Stomach (tissue), 9 donors: ENCODE measurements around the gene RBM47. TPM values are rescaled to one million over a fixed set of nuclear protein-coding genes. Genes with fewer than 3 reads are reported as not detected.
"Not testable (repeated sequence)": the region's sequence is repeated elsewhere in the genome, so short reads cannot be mapped to it uniquely, and the experiment has no call there.

ENCODE experiments used
- DNase-seq, 2 donors: peaks; one replicate each; pipeline versions ENCODE4 v3.0.0 to v3.0.0-alpha.2; 2013 to 2019
- H3K27ac ChIP-seq, 5 donors: fragments of 200-600 bp in 4 of 5; sonication (generic) in 4 of 5; one replicate each; pipeline ENCODE4 v1.5.1; 2013 to 2019; ENCODE audit warnings: mild to moderate bottlenecking in 1 of 5, moderate library complexity in 1 of 5
- H3K27me3 ChIP-seq, 3 donors: fragments of 200-600 bp; sonication (generic); one replicate each; pipeline ENCODE4 v1.5.1; 2017 to 2019; ENCODE audit warnings: mixed run types in 1 of 3
- H3K36me3 ChIP-seq, 4 donors: fragments of 200-600 bp; sonication (generic); 1 replicate in 3 of 4; 2 replicates in 1 of 4; pipeline ENCODE4 v1.5.1; 2016 to 2019
- H3K4me1 ChIP-seq, 4 donors: fragments of 200-600 bp; sonication (generic); one replicate each; pipeline ENCODE4 v1.5.1; 2016 to 2019
- H3K4me3 ChIP-seq, 4 donors: fragments of 200-600 bp; sonication (generic) in 3 of 4; one replicate each; pipeline ENCODE4 v1.5.1; 2016 to 2019; ENCODE audit warnings: mild to moderate bottlenecking in 1 of 4
- H3K9me3 ChIP-seq, 4 donors: fragments of 200-600 bp; sonication (generic); one replicate each; pipeline ENCODE4 v1.5.1; 2016 to 2019
- CTCF ChIP-seq, 7 experiments: fragments of 450-650 bp in 4 of 7; fragments of 200-600 bp in 3 of 7; sonication (generic) in 3 of 7; IDR thresholded peaks; one replicate each; pipeline ENCODE4 v1.5.1; 2016 to 2019; ENCODE audit warnings: antibody characterized with exemption in 7 of 7, control low read depth in 2 of 7, mild to moderate bottlenecking in 1 of 7
- EP300 ChIP-seq: sonication (generic); formaldehyde crosslinking; IDR thresholded peaks from one replicate; pipeline ENCODE4 v1.6.1; 2017; ENCODE audit warnings: antibody characterized with exemption
- POLR2A ChIP-seq, 4 donors: fragments of 450-650 bp; IDR thresholded peaks; one replicate each; pipeline ENCODE4 v1.6.1; 2016; ENCODE audit warnings: antibody characterized with exemption in 4 of 4, control low read depth in 2 of 4, mild to moderate bottlenecking in 1 of 4, moderate library complexity in 1 of 4
- POLR2AphosphoS5 ChIP-seq, 3 donors: sonication (generic); formaldehyde crosslinking; IDR thresholded peaks; one replicate each; pipeline ENCODE4 v1.6.1; 2016; ENCODE audit warnings: antibody characterized with exemption in 3 of 3
- WGBS, 5 donors: extraction: QIAGEN DNeasy Blood & Tissue Kit in 3 of 5; methylation state at CpG; one replicate each; pipeline versions ENCODE4 v1.1.5 to v1.1.7; 2013 to 2018; 5-methylcytosine and 5-hydroxymethylcytosine counted together
- intact Hi-C: fragments of 100-400 bp; cut with DNase I; formaldehyde crosslinking; loops from one replicate; pipeline ENCODE4 v1.15.1; 2023; ENCODE audit warnings: low total_unique reads
- polyA plus RNA-seq, 3 donors: library from polyadenylated mRNA; stranded (reverse); fragments of 200-250 nt; gene quantifications; one replicate each; pipeline ENCODE4 v1.2.3, GENCODE V29; 2013
- total RNA-seq, 5 donors: library from RNA; depleted of rRNA; stranded (reverse); fragments of >200 nt; gene quantifications; one replicate each; pipeline versions ENCODE4 v1.1.0 to v1.2.3, GENCODE V29; 2014 to 2016
- donor health status: healthy with polysubstance abuse.
- donor health status: Bipolar disorder and iron deficiency.
- donor health status: healthy.

The RBM47 gene
- total and polyA plus RNA-seq, 8 donors: 18.5 to 448 (median 160) TPM

- Histone ChIP-seq H3K9me3 (no peaks in the 10 kb centered on the region), H3K4me3 (no peak overlapping the region), H3K4me1 (peaks cover 12 to 39% (median 22%) of the 10 kb centered on the region in 4 donors), H3K36me3 (no peaks in the 10 kb centered on the region), H3K27ac (peak overlapping the region in 2 of 5 donors; percentile 77 to 82), H3K27me3 (no peaks in the 10 kb centered on the region)
- WGBS, 5 donors: 76 to 92% (median 84%) methylated on average over 6 to 7 of the region's 7 CpGs
- no peak for TF ChIP-seq POLR2A (IDR thresholded peaks at IDR 0.05)
- no peak for TF ChIP-seq POLR2AphosphoS5 (IDR thresholded peaks at IDR 0.05)
- no peak for TF ChIP-seq EP300
- no peak for TF ChIP-seq CTCF (IDR thresholded peaks at IDR 0.05)
- intact Hi-C loops: no loop called here
- no peak for DNase-seq
Observed at GRCh38 chr4:40523581-40523980, 106.1 kb downstream of the RBM47 start.

GRCh38 chr4:40521957-40522356, 107.7 kb downstream of the RBM47 start:
- TF ChIP-seq POLR2AphosphoS5 (IDR thresholded peaks at IDR 0.05) (no peak), EP300 (no peak), CTCF (IDR thresholded peaks at IDR 0.05) (no peak), POLR2A (IDR thresholded peaks at IDR 0.05) (no peak)
- Histone ChIP-seq H3K4me3 (no peak overlapping the region), H3K4me1 (peaks cover 15 to 42% (median 23%) of the 10 kb centered on the region in 4 donors), H3K9me3 (no peaks in the 10 kb centered on the region), H3K27ac (no peak overlapping the region), H3K27me3 (no peaks in the 10 kb centered on the region), H3K36me3 (no peaks in the 10 kb centered on the region)
- intact Hi-C loops: no loop called here
- 82 to 97% (median 92%) methylated on average over 2 of the region's 2 CpGs for WGBS, 5 donors
- no peak for DNase-seq

- H3K9me3 ChIP-seq: no peaks in the 10 kb centered on the region
- no peak overlapping the region for H3K4me3 ChIP-seq
- TF ChIP-seq CTCF (IDR thresholded peaks at IDR 0.05): no peak
- TF ChIP-seq POLR2A (IDR thresholded peaks at IDR 0.05): no peak
- no peak for TF ChIP-seq EP300
- TF ChIP-seq POLR2AphosphoS5 (IDR thresholded peaks at IDR 0.05): no peak
- 92 to 94% (median 94%) methylated on average over 4 of the region's 4 CpGs for WGBS, 5 donors
- H3K27me3 ChIP-seq: no peaks in the 10 kb centered on the region
- no peak for DNase-seq
- intact Hi-C loops: no loop called here
- no peak overlapping the region for H3K27ac ChIP-seq
- H3K36me3 ChIP-seq: no peaks in the 10 kb centered on the region
- peaks cover 11 to 42% (median 23%) of the 10 kb centered on the region in 4 donors for H3K4me1 ChIP-seq
Observed at GRCh38 chr4:40520533-40520932, 109.1 kb downstream of the RBM47 start.

- Histone ChIP-seq H3K4me1 (peaks cover 0 to 22% (median 11%) of the 10 kb centered on the region in 4 donors), H3K27ac (peak overlapping the region; percentile 83 to 93 (median 85))
- WGBS, 5 donors: 85 to 96% (median 92%) methylated on average over 5 of the region's 5 CpGs
- intact Hi-C loops, H3K9me3 ChIP-seq, H3K36me3 ChIP-seq, H3K4me3 ChIP-seq, H3K27me3 ChIP-seq, DNase-seq: not testable (repeated sequence)
Observed at GRCh38 chr4:40517081-40517480, 112.6 kb downstream of the RBM47 start.

GRCh38 chr4:40516651-40517050, 113.0 kb downstream of the RBM47 start:
- Histone ChIP-seq H3K27me3 (no peaks in the 10 kb centered on the region), H3K4me1 (peaks cover 0 to 22% (median 11%) of the 10 kb centered on the region in 4 donors), H3K27ac (peak overlapping the region; percentile 83 to 93 (median 85)), H3K9me3 (no peaks in the 10 kb centered on the region), H3K4me3 (no peak overlapping the region), H3K36me3 (no peaks in the 10 kb centered on the region)
- peak; percentile 52 to 71 for DNase-seq
- intact Hi-C loops: no loop called here
- no peak for TF ChIP-seq POLR2AphosphoS5 (IDR thresholded peaks at IDR 0.05)
- no peak for TF ChIP-seq EP300
- TF ChIP-seq CTCF (IDR thresholded peaks at IDR 0.05): no peak
- no peak for TF ChIP-seq POLR2A (IDR thresholded peaks at IDR 0.05)
- WGBS, 5 donors: 35 to 63% (median 54%) methylated on average over 4 of the region's 4 CpGs
